Measurements from ENCODE around the gene TSPAN9.

The TSPAN9 gene

GRCh38 chr12:3251691-3252090 is 174.5 kb downstream of the TSPAN9 start:
- Histone ChIP-seq H3K9me3 (ENCODE audit: insufficient read depth, low read depth, low read length) (no peaks in the 10 kb centered on the region), H3K9ac (ENCODE audit: low read depth, low read length) (no peak overlapping the region), H3K27me3 (ENCODE audit: insufficient read depth, low read length) (no peaks in the 10 kb centered on the region), H3K36me3 (ENCODE audit: insufficient read depth, low read depth, low read length) (no peaks in the 10 kb centered on the region), H3K27ac (ENCODE audit: low read length) (no peak overlapping the region), H3K4me3 (ENCODE audit: low read length) (no peak overlapping the region), H3K4me1 (ENCODE audit: insufficient read depth, low read length) (no peaks in the 10 kb centered on the region)

- no peaks in the 10 kb centered on the region for H3K27me3 ChIP-seq (ENCODE audit: insufficient read depth, low read length)
- no peak overlapping the region for H3K9ac ChIP-seq (ENCODE audit: low read depth, low read length)
- H3K36me3 ChIP-seq (ENCODE audit: insufficient read depth, low read depth, low read length), result no peaks in the 10 kb centered on the region
- H3K4me1 ChIP-seq (ENCODE audit: insufficient read depth, low read length), result no peaks in the 10 kb centered on the region
- H3K4me3 ChIP-seq (ENCODE audit: low read length), result no peak overlapping the region
- no peaks in the 10 kb centered on the region for H3K9me3 ChIP-seq (ENCODE audit: insufficient read depth, low read depth, low read length)
- H3K27ac ChIP-seq (ENCODE audit: low read length), result no peak overlapping the region
Measured at GRCh38 chr12:3252450-3252891, 175.3 kb downstream of the TSPAN9 start.

- no peaks in the 10 kb centered on the region for H3K27me3 ChIP-seq (ENCODE audit: insufficient read depth, low read length)
- H3K36me3 ChIP-seq (ENCODE audit: insufficient read depth, low read depth, low read length), result no peaks in the 10 kb centered on the region
- H3K27ac ChIP-seq (ENCODE audit: low read length), result no peak overlapping the region
- H3K4me1 ChIP-seq (ENCODE audit: insufficient read depth, low read length), result no peaks in the 10 kb centered on the region
- H3K9ac ChIP-seq (ENCODE audit: low read depth, low read length), result no peak overlapping the region
- H3K9me3 ChIP-seq (ENCODE audit: insufficient read depth, low read depth, low read length), result no peaks in the 10 kb centered on the region
- H3K4me3 ChIP-seq (ENCODE audit: low read length), result no peak overlapping the region
Measured at GRCh38 chr12:3253682-3254275, 176.6 kb downstream of the TSPAN9 start.

- no peak overlapping the region for H3K27ac ChIP-seq (ENCODE audit: low read length)
- no peaks in the 10 kb centered on the region for H3K27me3 ChIP-seq (ENCODE audit: insufficient read depth, low read length)
- H3K9me3 ChIP-seq (ENCODE audit: insufficient read depth, low read depth, low read length), result no peaks in the 10 kb centered on the region
- H3K9ac ChIP-seq (ENCODE audit: low read depth, low read length), result no peak overlapping the region
- no peaks in the 10 kb centered on the region for H3K36me3 ChIP-seq (ENCODE audit: insufficient read depth, low read depth, low read length)
- no peaks in the 10 kb centered on the region for H3K4me1 ChIP-seq (ENCODE audit: insufficient read depth, low read length)
- no peak overlapping the region for H3K4me3 ChIP-seq (ENCODE audit: low read length)
Measured at GRCh38 chr12:3255057-3255456, 177.9 kb downstream of the TSPAN9 start.

GRCh38 chr12:3256103-3256631 is 179.0 kb downstream of the TSPAN9 start:
- no peaks in the 10 kb centered on the region for H3K4me1 ChIP-seq (ENCODE audit: insufficient read depth, low read length)
- no peak overlapping the region for H3K27ac ChIP-seq (ENCODE audit: low read length)
- no peak overlapping the region for H3K4me3 ChIP-seq (ENCODE audit: low read length)
- H3K27me3 ChIP-seq (ENCODE audit: insufficient read depth, low read length), result no peaks in the 10 kb centered on the region
- H3K9me3 ChIP-seq (ENCODE audit: insufficient read depth, low read depth, low read length), result no peaks in the 10 kb centered on the region
- H3K36me3 ChIP-seq (ENCODE audit: insufficient read depth, low read depth, low read length), result no peaks in the 10 kb centered on the region
- H3K9ac ChIP-seq (ENCODE audit: low read depth, low read length), result no peak overlapping the region

- Histone ChIP-seq H3K4me3 (ENCODE audit: low read length) (no peak overlapping the region), H3K27me3 (ENCODE audit: insufficient read depth, low read length) (no peaks in the 10 kb centered on the region), H3K4me1 (ENCODE audit: insufficient read depth, low read length) (no peaks in the 10 kb centered on the region), H3K36me3 (ENCODE audit: insufficient read depth, low read depth, low read length) (no peaks in the 10 kb centered on the region), H3K9me3 (ENCODE audit: insufficient read depth, low read depth, low read length) (no peaks in the 10 kb centered on the region), H3K27ac (ENCODE audit: low read length) (no peak overlapping the region), H3K9ac (ENCODE audit: low read depth, low read length) (no peak overlapping the region)
Measured at GRCh38 chr12:3257411-3257810, 180.2 kb downstream of the TSPAN9 start.

GRCh38 chr12:3259973-3260372 is 182.8 kb downstream of the TSPAN9 start:
- Histone ChIP-seq H3K27me3 (ENCODE audit: insufficient read depth, low read length) (no peaks in the 10 kb centered on the region), H3K9ac (ENCODE audit: low read depth, low read length) (no peak overlapping the region), H3K27ac (ENCODE audit: low read length) (no peak overlapping the region), H3K9me3 (ENCODE audit: insufficient read depth, low read depth, low read length) (no peaks in the 10 kb centered on the region), H3K4me3 (ENCODE audit: low read length) (no peak overlapping the region), H3K36me3 (ENCODE audit: insufficient read depth, low read depth, low read length) (no peaks in the 10 kb centered on the region), H3K4me1 (ENCODE audit: insufficient read depth, low read length) (no peaks in the 10 kb centered on the region)

- Histone ChIP-seq H3K4me3 (ENCODE audit: low read length) (no peak overlapping the region), H3K36me3 (ENCODE audit: insufficient read depth, low read depth, low read length) (no peaks in the 10 kb centered on the region), H3K9ac (ENCODE audit: low read depth, low read length) (no peak overlapping the region), H3K27ac (ENCODE audit: low read length) (no peak overlapping the region), H3K9me3 (ENCODE audit: insufficient read depth, low read depth, low read length) (no peaks in the 10 kb centered on the region), H3K27me3 (ENCODE audit: insufficient read depth, low read length) (no peaks in the 10 kb centered on the region), H3K4me1 (ENCODE audit: insufficient read depth, low read length) (no peaks in the 10 kb centered on the region)
Measured at GRCh38 chr12:3261782-3262359, 184.7 kb downstream of the TSPAN9 start.

GRCh38 chr12:3262470-3262869 is 185.3 kb downstream of the TSPAN9 start:
- H3K9me3 ChIP-seq (ENCODE audit: insufficient read depth, low read depth, low read length), result no peaks in the 10 kb centered on the region
- H3K4me3 ChIP-seq (ENCODE audit: low read length), result no peak overlapping the region
- no peaks in the 10 kb centered on the region for H3K27me3 ChIP-seq (ENCODE audit: insufficient read depth, low read length)
- H3K4me1 ChIP-seq (ENCODE audit: insufficient read depth, low read length), result no peaks in the 10 kb centered on the region
- no peak overlapping the region for H3K9ac ChIP-seq (ENCODE audit: low read depth, low read length)
- no peak overlapping the region for H3K27ac ChIP-seq (ENCODE audit: low read length)
- H3K36me3 ChIP-seq (ENCODE audit: insufficient read depth, low read depth, low read length), result no peaks in the 10 kb centered on the region

- H3K9ac ChIP-seq (ENCODE audit: low read depth, low read length), result no peak overlapping the region
- H3K27ac ChIP-seq (ENCODE audit: low read length), result no peak overlapping the region
- no peaks in the 10 kb centered on the region for H3K4me1 ChIP-seq (ENCODE audit: insufficient read depth, low read length)
- H3K27me3 ChIP-seq (ENCODE audit: insufficient read depth, low read length), result no peaks in the 10 kb centered on the region
- no peaks in the 10 kb centered on the region for H3K36me3 ChIP-seq (ENCODE audit: insufficient read depth, low read depth, low read length)
- H3K9me3 ChIP-seq (ENCODE audit: insufficient read depth, low read depth, low read length), result no peaks in the 10 kb centered on the region
- no peak overlapping the region for H3K4me3 ChIP-seq (ENCODE audit: low read length)
Measured at GRCh38 chr12:3263282-3263681, 186.1 kb downstream of the TSPAN9 start.

GRCh38 chr12:3263939-3264922 is 187.1 kb downstream of the TSPAN9 start:
- Histone ChIP-seq H3K9me3 (ENCODE audit: insufficient read depth, low read depth, low read length) (no peaks in the 10 kb centered on the region), H3K9ac (ENCODE audit: low read depth, low read length) (no peak overlapping the region), H3K36me3 (ENCODE audit: insufficient read depth, low read depth, low read length) (no peaks in the 10 kb centered on the region), H3K4me3 (ENCODE audit: low read length) (no peak overlapping the region), H3K27me3 (ENCODE audit: insufficient read depth, low read length) (no peaks in the 10 kb centered on the region), H3K27ac (ENCODE audit: low read length) (no peak overlapping the region), H3K4me1 (ENCODE audit: insufficient read depth, low read length) (no peaks in the 10 kb centered on the region)
